Right lobe of liver (tissue), 4 donors: ENCODE measurements around the gene NAALADL2.

Source experiments
- POLR2A ChIP-seq: fragments of 450-650 bp; IDR thresholded peaks from one replicate; pipeline ENCODE4 v1.6.1; 2017; ENCODE audit warnings: antibody characterized with exemption, mild to moderate bottlenecking
- TF ChIP-seq, protein P1 (sequence below), 4 donors: fragments of 200-600 bp in 3 of 4; fragments of 450-650 bp in 1 of 4; IDR thresholded peaks; one replicate each; pipeline versions ENCODE4 v1.5.1 to v1.8.0; 2016 to 2022; ENCODE audit warnings: antibody characterized with exemption in 4 of 4, mild to moderate bottlenecking in 2 of 4
- donor health status: DM: no; HTN: no; CAD: no.
- donor health status: DM: no; HTN: no; CAD: no.
- donor health status: DM: no; HTN: yes; CAD: no.

DNA sequence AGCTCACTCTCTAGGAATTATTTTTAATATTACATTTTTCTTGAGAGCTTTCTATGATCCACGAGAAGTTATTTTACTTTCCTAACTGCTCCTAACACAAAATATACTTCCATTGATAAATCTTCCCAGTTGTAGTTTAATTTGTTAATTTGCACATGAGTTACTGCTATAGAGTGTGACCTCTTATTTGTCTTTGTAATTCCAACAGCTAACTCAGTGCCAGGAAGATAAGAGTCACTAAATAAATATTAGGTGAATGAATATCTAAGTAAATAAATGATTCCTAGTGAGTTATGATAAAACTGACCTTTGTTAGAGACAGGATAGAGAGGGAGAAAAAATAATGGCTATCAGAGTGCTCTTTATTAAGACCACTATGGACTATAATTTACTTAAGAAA is 319.9 kb downstream of the NAALADL2 start:
- TF ChIP-seq, protein P1, sequence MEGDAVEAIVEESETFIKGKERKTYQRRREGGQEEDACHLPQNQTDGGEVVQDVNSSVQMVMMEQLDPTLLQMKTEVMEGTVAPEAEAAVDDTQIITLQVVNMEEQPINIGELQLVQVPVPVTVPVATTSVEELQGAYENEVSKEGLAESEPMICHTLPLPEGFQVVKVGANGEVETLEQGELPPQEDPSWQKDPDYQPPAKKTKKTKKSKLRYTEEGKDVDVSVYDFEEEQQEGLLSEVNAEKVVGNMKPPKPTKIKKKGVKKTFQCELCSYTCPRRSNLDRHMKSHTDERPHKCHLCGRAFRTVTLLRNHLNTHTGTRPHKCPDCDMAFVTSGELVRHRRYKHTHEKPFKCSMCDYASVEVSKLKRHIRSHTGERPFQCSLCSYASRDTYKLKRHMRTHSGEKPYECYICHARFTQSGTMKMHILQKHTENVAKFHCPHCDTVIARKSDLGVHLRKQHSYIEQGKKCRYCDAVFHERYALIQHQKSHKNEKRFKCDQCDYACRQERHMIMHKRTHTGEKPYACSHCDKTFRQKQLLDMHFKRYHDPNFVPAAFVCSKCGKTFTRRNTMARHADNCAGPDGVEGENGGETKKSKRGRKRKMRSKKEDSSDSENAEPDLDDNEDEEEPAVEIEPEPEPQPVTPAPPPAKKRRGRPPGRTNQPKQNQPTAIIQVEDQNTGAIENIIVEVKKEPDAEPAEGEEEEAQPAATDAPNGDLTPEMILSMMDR (IDR thresholded peaks at IDR 0.05) = no peak
- no peak for TF ChIP-seq POLR2A
